ENCODE data around the gene KCNIP3. TPM values are rescaled to one million over a fixed set of nuclear protein-coding genes. Genes with fewer than 3 reads are reported as not detected.
A peak's percentile ranks its signal among the peaks of the same experiment; 100 is the strongest.

KCNIP3 gene
- polyA plus RNA-seq, 1 donor from 2014 or later = not detected

- Mint-ChIP-seq H3K36me3 (no peaks in the 10 kb centered on the region), H3K4me1 (no peaks in the 10 kb centered on the region), H3K27ac (no peak overlapping the region), H3K9me3 (peaks cover 0 to 2% (median 0%) of the 10 kb centered on the region in 3 donors), H3K4me3 (no peak overlapping the region), H3K27me3 (peaks cover 8% of the 10 kb centered on the region)
Observed at GRCh38 chr2:95356821-95357700, 59.9 kb downstream of the KCNIP3 start.

- Mint-ChIP-seq H3K4me3 (no peak overlapping the region), H3K36me3 (no peaks in the 10 kb centered on the region), H3K27me3 (peaks cover 8% of the 10 kb centered on the region), H3K9me3 (peaks cover 0 to 2% (median 0%) of the 10 kb centered on the region in 3 donors), H3K4me1 (no peaks in the 10 kb centered on the region), H3K27ac (no peak overlapping the region)
Observed at GRCh38 chr2:95357717-95358280, 60.7 kb downstream of the KCNIP3 start.

GRCh38 chr2:95359031-95359430, 61.9 kb downstream of the KCNIP3 start:
- Mint-ChIP-seq H3K27me3 (peaks cover 8% of the 10 kb centered on the region), H3K4me3 (no peak overlapping the region), H3K36me3 (no peaks in the 10 kb centered on the region), H3K9me3 (peaks cover 0 to 2% (median 0%) of the 10 kb centered on the region in 3 donors), H3K4me1 (no peaks in the 10 kb centered on the region), H3K27ac (no peak overlapping the region)

- no peaks in the 10 kb centered on the region for H3K36me3 Mint-ChIP-seq
- H3K9me3 Mint-ChIP-seq = peaks cover 0 to 2% (median 0%) of the 10 kb centered on the region in 3 donors
- peaks cover 8% of the 10 kb centered on the region for H3K27me3 Mint-ChIP-seq
- no peaks in the 10 kb centered on the region for H3K4me1 Mint-ChIP-seq
- no peak overlapping the region for H3K27ac Mint-ChIP-seq
- H3K4me3 Mint-ChIP-seq = no peak overlapping the region
Observed at GRCh38 chr2:95359501-95359930, 62.4 kb downstream of the KCNIP3 start.

GRCh38 chr2:95361216-95361980, 64.3 kb downstream of the KCNIP3 start:
- H3K27me3 Mint-ChIP-seq = peaks cover 12% of the 10 kb centered on the region
- H3K4me3 Mint-ChIP-seq = no peak overlapping the region
- no peaks in the 10 kb centered on the region for H3K9me3 Mint-ChIP-seq
- no peak overlapping the region for H3K27ac Mint-ChIP-seq
- H3K4me1 Mint-ChIP-seq = no peaks in the 10 kb centered on the region
- H3K36me3 Mint-ChIP-seq = no peaks in the 10 kb centered on the region

GRCh38 chr2:95362486-95362885, 65.3 kb downstream of the KCNIP3 start:
- Mint-ChIP-seq H3K36me3 (peaks cover 1% of the 10 kb centered on the region), H3K27me3 (peaks cover 12% of the 10 kb centered on the region), H3K4me3 (no peak overlapping the region), H3K9me3 (no peaks in the 10 kb centered on the region), H3K27ac (no peak overlapping the region), H3K4me1 (no peaks in the 10 kb centered on the region)

- H3K27me3 Mint-ChIP-seq = peaks cover 10% of the 10 kb centered on the region
- H3K4me1 Mint-ChIP-seq = peaks cover 0 to 1% (median 0%) of the 10 kb centered on the region in 3 donors
- no peak overlapping the region for H3K4me3 Mint-ChIP-seq
- peaks cover 1% of the 10 kb centered on the region for H3K36me3 Mint-ChIP-seq
- peaks cover 0 to 5% (median 0%) of the 10 kb centered on the region in 3 donors for H3K9me3 Mint-ChIP-seq
- no peak overlapping the region for H3K27ac Mint-ChIP-seq
Observed at GRCh38 chr2:95366514-95366913, 69.4 kb downstream of the KCNIP3 start.

- H3K36me3 Mint-ChIP-seq = peaks cover 1% of the 10 kb centered on the region
- peaks cover 0 to 3% (median 0%) of the 10 kb centered on the region in 3 donors for H3K4me1 Mint-ChIP-seq
- H3K27ac Mint-ChIP-seq = no peak overlapping the region
- H3K9me3 Mint-ChIP-seq = peaks cover 0 to 5% (median 5%) of the 10 kb centered on the region in 3 donors
- peaks cover 21% of the 10 kb centered on the region for H3K27me3 Mint-ChIP-seq
- no peak overlapping the region for H3K4me3 Mint-ChIP-seq
Observed at GRCh38 chr2:95372216-95372829, 75.2 kb downstream of the KCNIP3 start.

GRCh38 chr2:95372845-95373244, 75.7 kb downstream of the KCNIP3 start:
- Mint-ChIP-seq H3K36me3 (no peaks in the 10 kb centered on the region), H3K27ac (no peak overlapping the region), H3K27me3 (peaks cover 21% of the 10 kb centered on the region), H3K9me3 (peaks cover 0 to 5% (median 5%) of the 10 kb centered on the region in 3 donors), H3K4me3 (no peak overlapping the region), H3K4me1 (peaks cover 0 to 3% (median 0%) of the 10 kb centered on the region in 3 donors)

GRCh38 chr2:95374029-95374428, 76.9 kb downstream of the KCNIP3 start:
- peaks cover 0 to 5% (median 5%) of the 10 kb centered on the region in 3 donors for H3K9me3 Mint-ChIP-seq
- peaks cover 0 to 3% (median 0%) of the 10 kb centered on the region in 3 donors for H3K4me1 Mint-ChIP-seq
- H3K27ac Mint-ChIP-seq = no peak overlapping the region
- peaks cover 17% of the 10 kb centered on the region for H3K27me3 Mint-ChIP-seq
- no peaks in the 10 kb centered on the region for H3K36me3 Mint-ChIP-seq
- H3K4me3 Mint-ChIP-seq = no peak overlapping the region

GRCh38 chr2:95374451-95374920, 77.3 kb downstream of the KCNIP3 start:
- no peaks in the 10 kb centered on the region for H3K36me3 Mint-ChIP-seq

GRCh38 chr2:95374921-95375471, 77.8 kb downstream of the KCNIP3 start:
- Mint-ChIP-seq H3K4me1 (peaks cover 0 to 7% (median 0%) of the 10 kb centered on the region in 3 donors), H3K27ac (no peak overlapping the region), H3K4me3 (peak overlapping the region in 1 of 4 donors; percentile 60), H3K27me3 (peaks cover 17% of the 10 kb centered on the region), H3K36me3 (no peaks in the 10 kb centered on the region), H3K9me3 (peaks cover 0 to 5% (median 5%) of the 10 kb centered on the region in 3 donors)

More at GRCh38 chr2:95374451-95374920, 77.3 kb downstream of the KCNIP3 start:
- Mint-ChIP-seq H3K4me1 (peaks cover 0 to 3% (median 0%) of the 10 kb centered on the region in 3 donors), H3K27ac (no peak overlapping the region), H3K27me3 (peaks cover 17% of the 10 kb centered on the region), H3K4me3 (no peak overlapping the region), H3K9me3 (peaks cover 0 to 5% (median 5%) of the 10 kb centered on the region in 3 donors)

GRCh38 chr2:95375532-95376150, 78.5 kb downstream of the KCNIP3 start:
- Mint-ChIP-seq H3K4me1 (peaks cover 0 to 7% (median 0%) of the 10 kb centered on the region in 3 donors), H3K36me3 (no peaks in the 10 kb centered on the region), H3K9me3 (peaks cover 0 to 5% (median 5%) of the 10 kb centered on the region in 3 donors), H3K4me3 (peak overlapping the region in 2 of 4 donors; percentile 35 to 60), H3K27me3 (peaks cover 18% of the 10 kb centered on the region), H3K27ac (no peak overlapping the region)
